Stimulated activated naive CD4-positive, alpha-beta T cell treated with Interleukin-2 at 50 U/mL for 16 hours (primary cell): ENCODE measurements around the gene EPHA2.
A peak's percentile ranks its signal among the peaks of the same experiment; 100 is the strongest.

Experiments
- DNase-seq: peaks from one replicate; lab custom pipeline; 2025; lab: John Stamatoyannopoulos, UW

EPHA2 gene

GRCh38 chr1:16092097-16092922, 63.6 kb downstream of the EPHA2 start:
- DNase-seq: no peak

DNA sequence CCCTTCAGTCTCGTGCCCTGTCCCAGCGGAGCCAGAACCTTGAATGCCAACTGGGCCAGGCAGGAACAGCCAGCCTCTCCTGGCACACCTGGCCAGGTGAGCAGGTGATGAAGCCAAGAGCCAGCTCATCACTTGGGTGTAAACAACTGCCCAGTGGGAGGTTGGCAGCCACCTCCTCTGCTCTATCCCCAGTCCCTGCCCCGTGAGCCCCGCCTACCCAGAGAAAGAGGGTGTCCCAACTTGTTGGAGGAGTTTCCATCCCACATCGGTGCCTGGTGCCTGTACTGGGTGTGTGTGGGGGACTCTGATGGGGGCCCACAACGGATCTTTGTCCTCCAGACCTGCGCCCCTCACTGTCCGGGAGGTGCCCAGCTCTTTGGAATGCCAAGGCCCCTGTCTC, 64.6 kb downstream of the EPHA2 start:
- DNase-seq: no peak

DNA sequence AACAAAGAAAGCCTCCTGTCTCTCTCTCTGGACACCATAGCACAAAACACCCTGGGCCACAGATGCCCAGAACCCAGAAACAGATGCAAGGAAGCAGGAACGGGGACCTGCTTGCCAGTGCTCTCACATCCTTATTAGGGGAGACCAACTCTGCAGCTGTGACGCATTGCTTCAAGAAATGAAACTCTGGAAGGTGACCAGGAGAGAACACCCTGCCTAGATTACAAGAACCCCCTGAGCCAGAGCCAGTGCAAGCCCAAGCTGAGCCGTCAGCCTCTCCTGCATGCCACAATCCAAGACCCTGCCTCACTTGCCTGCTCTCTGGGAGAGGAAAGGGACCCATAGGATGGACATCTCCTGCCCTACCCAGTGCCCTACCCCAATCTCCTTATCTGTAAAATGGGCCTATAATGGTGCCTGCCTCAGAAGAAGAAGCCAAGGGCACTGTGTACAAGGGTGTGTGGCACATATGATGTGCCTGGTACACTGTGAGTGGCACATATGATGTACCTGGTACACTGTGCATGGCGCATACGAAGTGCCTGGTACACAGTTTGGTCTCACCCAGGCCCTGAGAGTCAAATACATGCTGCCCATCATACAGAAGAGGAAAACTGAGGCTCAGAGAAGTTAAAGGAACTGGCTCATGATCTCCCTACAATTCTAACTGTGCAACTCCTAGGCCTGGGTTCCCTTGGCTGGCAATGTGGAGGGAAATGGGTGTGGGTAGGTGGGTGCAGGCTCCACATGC, 65.6 kb downstream of the EPHA2 start:
- no peak for DNase-seq

DNA sequence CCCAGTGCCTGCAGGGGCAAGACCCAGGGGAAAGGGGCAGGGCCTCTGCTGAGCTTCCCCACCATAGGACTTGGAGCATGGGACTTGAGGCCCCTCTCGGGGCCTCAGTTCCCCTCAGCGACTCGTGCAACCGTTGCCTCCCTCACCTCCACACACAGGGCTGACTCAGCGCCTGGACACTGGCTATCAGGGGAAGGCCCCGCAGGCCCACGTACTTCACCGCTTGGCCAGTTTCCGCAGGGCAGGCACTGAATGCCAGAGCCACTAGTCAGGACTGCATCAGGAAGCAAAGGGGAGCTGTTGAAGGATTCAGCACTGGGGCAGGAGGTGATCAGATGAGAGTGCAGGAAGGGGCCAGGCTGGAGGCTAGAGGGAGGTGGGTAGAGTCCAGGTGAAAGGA, 66.9 kb downstream of the EPHA2 start:
- no peak for DNase-seq

DNA sequence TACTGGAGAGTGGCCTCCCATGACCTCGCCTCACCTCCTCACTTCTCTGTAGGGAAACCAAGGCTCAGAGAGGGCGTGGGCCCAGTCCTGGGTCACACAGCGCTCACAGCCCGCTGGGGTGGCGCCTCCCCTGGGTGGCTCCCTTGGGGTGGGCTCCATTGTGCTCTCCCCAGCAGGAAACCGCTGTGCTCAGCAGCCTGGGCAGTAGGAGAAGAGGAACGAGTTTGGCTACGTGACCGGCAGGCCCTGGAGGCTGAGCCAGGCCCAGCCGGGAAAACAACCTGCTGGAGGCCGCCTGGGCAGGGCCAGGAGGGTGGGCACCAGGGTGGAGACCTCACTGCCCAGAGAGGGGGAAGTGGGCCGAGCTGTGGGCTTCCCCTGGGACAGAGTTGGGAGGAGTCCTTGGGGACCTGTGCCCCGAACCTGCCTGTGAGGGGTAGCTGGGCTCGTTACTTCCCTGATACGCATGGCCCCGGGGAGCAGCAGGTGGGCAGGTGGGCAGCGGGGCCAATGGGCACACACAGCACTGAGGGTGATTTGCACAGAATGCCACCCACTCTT, 67.4 kb downstream of the EPHA2 start:
- no peak for DNase-seq

GRCh38 chr1:16087733-16088132, 68.1 kb downstream of the EPHA2 start:
- no peak for DNase-seq

- no peak for DNase-seq
These were observed 70.3 kb downstream of the EPHA2 start for GRCh38 chr1:16085522-16085921.

DNA sequence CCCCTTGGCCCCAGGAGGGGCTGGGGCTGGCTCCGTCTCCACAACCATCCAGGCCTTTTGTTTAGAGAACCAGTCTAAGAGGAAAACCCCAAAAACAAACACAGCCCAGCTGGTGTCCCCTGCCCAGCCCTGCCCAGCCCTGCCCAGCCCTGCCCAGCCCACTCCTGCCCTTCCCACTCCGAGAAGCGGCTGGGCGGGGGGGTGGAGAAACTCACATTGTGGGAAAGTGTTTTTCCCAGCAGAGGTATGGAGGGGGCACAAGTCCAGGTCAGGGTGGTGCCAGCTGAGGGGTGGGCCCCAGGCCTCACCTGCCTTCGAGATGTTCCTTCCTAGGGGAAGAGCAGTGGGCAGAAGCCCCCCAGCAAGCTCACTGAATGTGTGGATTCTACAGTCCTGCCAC, 72.4 kb downstream of the EPHA2 start:
- DNase-seq: no peak

GRCh38 chr1:16082283-16083038, 73.4 kb downstream of the EPHA2 start:
- peak; percentile 49 for DNase-seq

DNA sequence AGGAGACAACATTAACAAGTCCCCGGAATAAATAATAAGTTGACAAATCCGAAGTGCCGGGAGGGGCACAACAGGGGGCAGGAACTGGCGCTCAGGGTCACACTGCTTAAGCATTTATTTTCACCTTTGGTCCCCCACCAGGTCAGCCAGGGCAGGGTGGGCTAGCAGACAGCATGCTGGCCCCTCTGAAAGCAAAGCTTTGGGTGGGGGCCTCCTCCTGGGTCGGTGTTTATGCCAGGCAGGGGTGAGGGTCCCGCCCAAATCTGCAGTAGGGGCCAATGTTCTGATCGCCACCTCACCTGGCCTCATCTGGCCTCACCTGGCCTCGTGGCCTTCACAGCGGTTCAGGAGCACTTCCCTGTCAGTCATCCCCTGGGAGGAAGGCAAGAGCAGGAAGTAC, 74.2 kb downstream of the EPHA2 start:
- DNase-seq: no peak

DNA sequence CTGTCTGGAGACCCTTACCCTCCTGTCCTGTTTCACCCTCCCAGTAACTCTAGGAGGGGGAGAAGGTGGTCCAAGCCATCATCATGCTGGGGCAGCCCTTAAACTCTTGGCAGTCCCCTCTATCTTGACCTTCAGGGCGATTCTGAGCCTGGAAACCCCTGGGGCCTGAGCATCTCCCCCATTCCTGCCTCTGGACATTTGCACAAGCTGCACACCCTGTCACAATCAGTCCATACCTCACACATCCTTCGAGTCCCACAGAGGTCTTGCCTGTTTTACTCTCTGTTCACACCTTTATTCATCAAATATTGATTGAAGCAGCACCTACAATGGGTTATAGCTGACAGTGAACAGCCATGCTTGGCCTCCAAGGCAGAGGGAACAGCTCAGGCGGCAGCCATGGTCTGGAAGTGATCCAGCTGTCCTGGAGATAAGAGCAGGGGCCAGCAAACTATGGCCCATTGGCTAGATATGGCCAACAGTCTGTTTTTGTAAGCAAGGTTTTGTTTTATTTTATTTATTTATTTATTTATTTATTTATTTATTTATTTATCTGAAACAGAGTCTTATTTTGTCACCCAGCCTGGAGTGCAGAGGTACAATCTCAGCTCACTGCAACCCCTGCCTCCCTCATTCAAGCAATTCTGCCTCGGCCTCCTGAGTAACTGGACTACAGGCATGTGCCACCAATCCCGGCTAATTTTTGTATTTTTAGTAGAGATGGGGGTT, 75.3 kb downstream of the EPHA2 start:
- DNase-seq: no peak

- DNase-seq: peak; percentile 65
These were observed 76.8 kb downstream of the EPHA2 start for GRCh38 chr1:16078925-16079656.

DNA sequence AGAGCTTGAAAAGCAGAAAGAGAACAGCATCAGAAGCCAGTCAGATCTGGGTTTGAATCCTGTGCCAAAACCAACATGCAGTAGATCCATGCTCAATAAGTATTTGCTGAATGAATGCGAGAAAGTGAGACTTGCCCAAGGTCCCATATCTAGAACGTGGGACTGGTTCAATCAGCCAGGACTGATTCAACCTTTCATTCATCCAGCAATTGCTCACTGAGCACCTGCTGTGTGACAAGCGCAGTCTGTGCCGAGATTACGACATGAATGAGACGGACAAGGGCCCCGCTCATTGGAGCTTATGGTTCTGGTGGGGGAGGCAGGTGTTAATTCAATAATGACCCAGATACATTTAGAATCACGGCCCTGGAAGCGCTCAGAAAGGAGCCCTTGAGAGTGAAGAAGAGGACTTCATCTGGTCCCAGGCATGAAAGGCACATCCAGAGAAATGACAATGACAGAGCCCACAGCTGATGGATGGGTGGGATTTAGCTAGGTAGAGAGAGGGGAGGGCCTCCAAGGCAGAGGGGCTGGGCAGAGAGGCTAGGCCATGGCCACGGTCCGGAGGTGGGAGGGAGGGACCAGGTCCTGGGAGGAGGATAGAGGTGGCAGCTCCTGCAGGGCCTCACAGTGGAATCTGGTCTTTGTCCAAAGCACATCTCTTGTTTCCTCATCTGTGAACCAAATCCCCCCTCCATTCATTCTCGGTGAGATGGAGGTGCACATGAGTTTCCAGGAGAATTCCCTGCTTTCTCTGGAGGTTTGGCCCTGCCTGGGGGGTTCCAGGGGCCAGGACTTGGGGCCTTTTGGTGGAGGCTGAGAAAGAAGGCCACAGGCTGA, 78.2 kb downstream of the EPHA2 start:
- no peak for DNase-seq

- no peak for DNase-seq
These were observed 79.0 kb downstream of the EPHA2 start for GRCh38 chr1:16076865-16077238.

GRCh38 chr1:16076031-16076864, 79.6 kb downstream of the EPHA2 start:
- DNase-seq: no peak

GRCh38 chr1:16075337-16076030, 80.4 kb downstream of the EPHA2 start:
- DNase-seq: no peak
